ENCODE data around the gene RMP24.

GRCh38 chr18:35971661-35972196 lies 750 bp upstream of the RMP24 start:
- TF ChIP-seq POLR2A (IDR thresholded peaks at IDR 0.05): no peak
- no peak for TF ChIP-seq CTCF (IDR thresholded peaks at IDR 0.05 in 8 of 11, conservative IDR thresholded peaks at IDR 0.05 in 3 of 11)

All from spleen (tissue), 7 donors.